ACHN (cell line): ENCODE results near the gene GOLPH3.
"Not testable (repeated sequence)": the region's sequence is repeated elsewhere in the genome, so short reads cannot be mapped to it uniquely, and the experiment has no call there.

ENCODE experiments used
- DNase-seq: peaks from one replicate; pipeline ENCODE4 v3.0.0-alpha.2; 2015
- in situ Hi-C: cut with HindIII; loops from 2 replicates; pipeline ENCODE4 v1.10.0; 2017; ENCODE audit warnings: low sequenced_read_pairs, low pct_ligation_motif_present, low pct_unique_long_range_greater_than_20kb

Gene GOLPH3

GRCh38 chr5:32145378-32145777, 28.7 kb downstream of the GOLPH3 start:
- in situ Hi-C loops, result no loop called here
- no peak for DNase-seq

GRCh38 chr5:32144378-32145207, 29.5 kb downstream of the GOLPH3 start:
- in situ Hi-C loops, result no loop called here
- DNase-seq, result no peak

GRCh38 chr5:32143617-32144377, 30.3 kb downstream of the GOLPH3 start:
- in situ Hi-C loops, result no loop called here
- DNase-seq, result no peak

DNA sequence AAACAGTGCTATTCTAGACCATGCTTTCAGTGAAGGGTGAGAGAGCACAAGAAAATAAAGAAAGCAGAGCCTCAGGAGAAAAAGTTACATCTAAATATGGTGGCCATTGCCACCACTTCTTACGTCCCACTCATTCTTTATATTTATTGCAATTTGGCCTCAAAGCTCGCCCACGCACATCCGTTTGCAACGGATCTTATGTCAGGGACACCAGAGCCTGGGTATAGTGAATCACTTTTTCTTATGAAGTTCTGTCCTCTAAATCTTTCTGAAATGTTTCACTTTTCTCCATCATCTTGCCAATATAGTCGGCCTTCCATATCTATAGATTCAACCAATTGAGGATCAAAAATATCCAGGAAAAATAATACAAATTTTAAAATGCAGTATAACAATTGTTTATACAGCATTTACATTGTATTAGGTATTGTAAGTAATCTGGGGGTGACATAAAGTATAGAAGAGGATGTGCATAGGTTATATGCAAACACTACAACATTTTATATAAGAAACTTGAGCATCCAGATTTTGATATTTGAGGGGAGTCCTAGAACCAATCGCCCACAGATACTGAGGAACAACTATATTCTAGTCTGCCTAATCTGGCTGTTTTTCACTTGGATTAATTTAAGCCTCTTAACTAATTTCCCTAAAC, 35.2 kb downstream of the GOLPH3 start:
- in situ Hi-C loops, result no loop called here
- DNase-seq, result no peak

- in situ Hi-C loops, result no loop called here
- DNase-seq, result no peak
Observed at GRCh38 chr5:32136342-32136741, 37.8 kb downstream of the GOLPH3 start.

- DNase-seq, result no peak
- in situ Hi-C loops, result no loop called here
Observed at GRCh38 chr5:32135086-32135485, 39.0 kb downstream of the GOLPH3 start.

DNA sequence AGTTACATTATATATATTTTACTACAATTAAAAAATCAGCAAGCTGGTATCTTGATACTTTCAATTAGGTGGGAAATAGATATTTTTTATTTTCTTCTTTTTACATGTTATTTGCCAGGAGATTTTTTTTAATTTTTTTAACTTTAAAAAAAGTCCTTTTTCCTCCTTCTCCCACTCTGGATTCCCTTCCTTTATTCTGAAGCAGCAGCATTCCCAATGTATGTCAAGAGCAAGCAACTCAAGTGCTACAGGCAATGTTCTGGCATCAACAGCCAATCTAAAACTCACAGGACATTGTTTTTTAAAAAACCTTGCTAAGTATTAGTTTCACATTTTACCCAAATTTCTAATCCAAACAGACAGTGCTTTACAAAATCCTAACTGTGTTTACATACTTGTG, 41.4 kb downstream of the GOLPH3 start:
- in situ Hi-C loops, result no loop called here
- no peak for DNase-seq

GRCh38 chr5:32131604-32132003, 42.5 kb downstream of the GOLPH3 start:
- in situ Hi-C loops, result no loop called here
- no peak for DNase-seq

- in situ Hi-C loops, result no loop called here
- no peak for DNase-seq
Observed at GRCh38 chr5:32130865-32131264, 43.3 kb downstream of the GOLPH3 start.

GRCh38 chr5:32129074-32129598, 45.0 kb downstream of the GOLPH3 start:
- in situ Hi-C loops, result no loop called here
- no peak for DNase-seq

DNA sequence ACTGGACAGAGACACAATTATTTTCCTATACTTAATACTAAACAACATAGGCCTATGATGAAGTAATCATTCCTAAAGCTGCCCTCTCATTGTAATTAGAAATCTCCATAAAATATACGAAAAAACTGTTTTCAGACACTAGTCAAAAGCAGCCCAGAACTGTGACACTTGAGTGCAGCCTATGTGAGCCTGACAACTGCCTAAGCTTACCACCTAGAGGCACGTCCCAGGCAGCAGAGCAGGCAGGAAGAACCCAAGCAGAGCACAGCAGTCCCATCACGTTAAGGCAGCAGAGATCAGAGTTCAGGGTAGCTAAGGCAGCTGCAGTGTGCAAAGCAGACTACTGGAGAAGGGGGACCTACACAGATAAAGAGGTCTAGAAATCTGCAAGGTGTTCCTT, 46.4 kb downstream of the GOLPH3 start:
- DNase-seq, result no peak
- in situ Hi-C loops, result no loop called here

DNA sequence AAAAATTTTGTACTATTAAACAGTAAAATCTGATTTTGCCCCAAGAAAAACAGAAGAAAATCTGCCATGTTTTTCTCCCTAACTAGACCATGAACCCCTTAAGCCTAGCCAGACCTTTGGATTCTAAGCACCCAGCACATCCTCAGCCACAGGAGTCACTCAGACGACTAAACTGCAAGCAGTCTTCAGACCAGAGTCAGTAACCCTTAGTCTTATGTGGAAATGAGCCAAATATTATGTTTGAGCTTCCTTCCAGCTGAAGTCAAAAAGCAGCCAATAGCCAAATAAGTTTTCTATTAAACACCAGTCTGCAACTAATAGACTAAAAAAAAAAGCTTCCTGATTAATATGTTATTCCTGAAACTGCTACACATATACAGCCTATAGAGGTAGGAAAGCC, 47.4 kb downstream of the GOLPH3 start:
- in situ Hi-C loops, result no loop called here
- DNase-seq, result no peak

- in situ Hi-C loops, result no loop called here
- DNase-seq, result no peak
Observed at GRCh38 chr5:32123889-32124676, 50.0 kb downstream of the GOLPH3 start.

GRCh38 chr5:32123058-32123805, 50.9 kb downstream of the GOLPH3 start:
- no peak for DNase-seq
- in situ Hi-C loops, result no loop called here

GRCh38 chr5:32118922-32119321, 55.2 kb downstream of the GOLPH3 start:
- DNase-seq, in situ Hi-C loops: not testable (repeated sequence)

GRCh38 chr5:32116574-32117313, 57.4 kb downstream of the GOLPH3 start:
- no peak for DNase-seq
- in situ Hi-C loops, result no loop called here

GRCh38 chr5:32115985-32116384, 58.1 kb downstream of the GOLPH3 start:
- in situ Hi-C loops, result no loop called here
- no peak for DNase-seq
